Stimulated activated CD8-positive, alpha-beta memory T cell treated with anti-CD3 and anti-CD28 coated beads, Interleukin-4, amount 100 ng/mL, for 24 hours (primary cell): ENCODE results near the gene BMPER.

Experiments used
- DNase-seq: peaks from one replicate; pipeline ENCODE4 v3.0.0-alpha.2; 2020; ENCODE audit warnings: low read depth

BMPER gene

GRCh38 chr7:33905389-33906032, at the start of gene BMPER:
Gene BMPER, plus strand, starts transcription at chr7:33905539. Its CDS starts 75 bp downstream, at chr7:33905614.
- no peak for DNase-seq

GRCh38 chr7:33861947-33862346, 43.4 kb upstream of the BMPER start:
- DNase-seq, result no peak

- DNase-seq, result no peak
Observed at GRCh38 chr7:33862946-33863814, 42.2 kb upstream of the BMPER start.

GRCh38 chr7:33868166-33868565, 37.2 kb upstream of the BMPER start:
- DNase-seq, result no peak

GRCh38 chr7:33869176-33869575, 36.2 kb upstream of the BMPER start:
- no peak for DNase-seq

- DNase-seq, result no peak
Observed at GRCh38 chr7:33870120-33870519, 35.2 kb upstream of the BMPER start.

GRCh38 chr7:33872870-33873269, 32.5 kb upstream of the BMPER start:
- no peak for DNase-seq

- no peak for DNase-seq
Observed at GRCh38 chr7:33873518-33873917, 31.8 kb upstream of the BMPER start.

- no peak for DNase-seq
Observed at GRCh38 chr7:33873981-33874750, 31.2 kb upstream of the BMPER start.

- no peak for DNase-seq
Observed at GRCh38 chr7:33874943-33875342, 30.4 kb upstream of the BMPER start.

- no peak for DNase-seq
Observed at GRCh38 chr7:33876596-33877274, 28.6 kb upstream of the BMPER start.

GRCh38 chr7:33880787-33881186, 24.6 kb upstream of the BMPER start:
- DNase-seq, result no peak

GRCh38 chr7:33881316-33881715, 24.0 kb upstream of the BMPER start:
- no peak for DNase-seq

GRCh38 chr7:33882040-33882837, 23.1 kb upstream of the BMPER start:
- no peak for DNase-seq

- no peak for DNase-seq
Observed at GRCh38 chr7:33882950-33883670, 22.2 kb upstream of the BMPER start.

GRCh38 chr7:33883671-33883965, 21.7 kb upstream of the BMPER start:
- no peak for DNase-seq

GRCh38 chr7:33885290-33886148, 19.8 kb upstream of the BMPER start:
- no peak for DNase-seq

- no peak for DNase-seq
Observed at GRCh38 chr7:33886149-33886623, 19.2 kb upstream of the BMPER start.

GRCh38 chr7:33887266-33887975, 17.9 kb upstream of the BMPER start:
- DNase-seq, result no peak
